Measurements from ENCODE around the gene MACROH2A2. TPM values are rescaled to one million over a fixed set of nuclear protein-coding genes. Genes with fewer than 3 reads are reported as not detected.

The MACROH2A2 gene
- total RNA-seq, 2 experiments from 2014 or later: 2.2 TPM

DNA sequence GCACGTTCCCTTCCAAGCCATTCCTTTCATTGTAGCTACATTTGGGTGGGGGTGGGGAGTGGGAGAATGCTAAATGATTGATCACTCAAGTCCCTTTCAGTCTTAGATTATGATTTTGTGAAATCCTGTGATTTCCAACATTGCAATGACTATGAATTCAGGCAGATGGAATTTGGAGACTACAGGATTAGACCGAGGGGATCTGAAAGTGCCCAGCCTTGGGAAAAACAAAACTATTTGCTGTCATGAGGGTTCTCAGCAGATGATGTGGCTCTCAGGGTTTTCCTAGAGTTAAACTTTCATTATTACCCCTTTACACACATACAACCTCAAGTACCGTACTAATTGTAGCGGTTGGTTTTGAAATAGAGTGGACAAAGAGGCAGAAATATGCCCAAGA lies 4.7 kb downstream of the MACROH2A2 start:
- POLR2A ChIA-PET: no interaction called here
- intact Hi-C loops (cut with DNase I, micrococcal nuclease): no loop called here
- peaks cover 12 to 37% of the 10 kb centered on the region in 2 experiments for H3K27me3 ChIP-seq (ENCODE audit: control insufficient read depth in 1 of 2, insufficient read depth in 2 of 2, low read length in 2 of 2)
- H3K4me1 Mint-ChIP-seq (ENCODE audit: low read depth): no peaks in the 10 kb centered on the region
- CTCF ChIA-PET: no interaction called here
- ATAC-seq (ENCODE audit: poor library complexity): no peak
- H3K9me3 ChIP-seq (ENCODE audit: control insufficient read depth in 1 of 2, insufficient read depth in 1 of 2, low read length in 2 of 2): peaks cover 0 to 4% of the 10 kb centered on the region in 2 experiments
- H3K9me3 Mint-ChIP-seq: no peaks in the 10 kb centered on the region
- no peak overlapping the region for H3K27ac Mint-ChIP-seq
- no peaks in the 10 kb centered on the region for H3K36me3 ChIP-seq (ENCODE audit: insufficient read depth, low read length)
- no peak overlapping the region for H3K27ac ChIP-seq (ENCODE audit: low read depth in 1 of 2, low read length in 2 of 2)
- DNase-seq: no peak
- TF ChIP-seq, protein P1, sequence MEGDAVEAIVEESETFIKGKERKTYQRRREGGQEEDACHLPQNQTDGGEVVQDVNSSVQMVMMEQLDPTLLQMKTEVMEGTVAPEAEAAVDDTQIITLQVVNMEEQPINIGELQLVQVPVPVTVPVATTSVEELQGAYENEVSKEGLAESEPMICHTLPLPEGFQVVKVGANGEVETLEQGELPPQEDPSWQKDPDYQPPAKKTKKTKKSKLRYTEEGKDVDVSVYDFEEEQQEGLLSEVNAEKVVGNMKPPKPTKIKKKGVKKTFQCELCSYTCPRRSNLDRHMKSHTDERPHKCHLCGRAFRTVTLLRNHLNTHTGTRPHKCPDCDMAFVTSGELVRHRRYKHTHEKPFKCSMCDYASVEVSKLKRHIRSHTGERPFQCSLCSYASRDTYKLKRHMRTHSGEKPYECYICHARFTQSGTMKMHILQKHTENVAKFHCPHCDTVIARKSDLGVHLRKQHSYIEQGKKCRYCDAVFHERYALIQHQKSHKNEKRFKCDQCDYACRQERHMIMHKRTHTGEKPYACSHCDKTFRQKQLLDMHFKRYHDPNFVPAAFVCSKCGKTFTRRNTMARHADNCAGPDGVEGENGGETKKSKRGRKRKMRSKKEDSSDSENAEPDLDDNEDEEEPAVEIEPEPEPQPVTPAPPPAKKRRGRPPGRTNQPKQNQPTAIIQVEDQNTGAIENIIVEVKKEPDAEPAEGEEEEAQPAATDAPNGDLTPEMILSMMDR (IDR thresholded peaks at IDR 0.05): no peak
- H3K27me3 Mint-ChIP-seq: peaks cover 42% of the 10 kb centered on the region
- no peak overlapping the region for H3K4me3 ChIP-seq (ENCODE audit: low read length)
- peaks cover 9% of the 10 kb centered on the region for H3K4me1 ChIP-seq (ENCODE audit: insufficient read depth, low read length)
- H3K36me3 Mint-ChIP-seq (ENCODE audit: low read depth): no peaks in the 10 kb centered on the region
- no peak overlapping the region for H3K4me3 Mint-ChIP-seq

DNA sequence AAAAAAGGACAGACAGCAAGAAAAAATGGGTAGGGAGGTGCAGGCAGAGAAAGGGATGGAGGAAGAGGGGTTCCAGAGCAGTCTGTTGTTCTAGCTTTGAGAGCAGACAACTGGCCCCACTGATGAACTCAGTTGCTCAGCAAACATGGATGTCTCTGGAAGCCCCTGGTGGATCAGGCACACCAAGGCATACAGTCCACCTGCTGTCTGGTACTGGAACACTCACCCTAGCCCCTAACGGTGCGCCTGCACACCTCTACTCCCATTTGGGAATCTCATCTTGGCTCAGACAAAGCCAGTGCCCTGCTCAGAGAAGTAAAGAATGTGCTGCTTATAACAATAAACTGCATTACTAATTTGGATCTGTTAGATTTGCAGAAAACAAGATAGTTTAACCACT lies 7.7 kb downstream of the MACROH2A2 start:
- Histone ChIP-seq H3K27me3 (ENCODE audit: control insufficient read depth in 1 of 2, insufficient read depth in 2 of 2, low read length in 2 of 2) (peaks cover 2 to 12% of the 10 kb centered on the region in 2 experiments), H3K4me1 (ENCODE audit: insufficient read depth, low read length) (no peaks in the 10 kb centered on the region), H3K36me3 (ENCODE audit: insufficient read depth, low read length) (no peaks in the 10 kb centered on the region), H3K27ac (ENCODE audit: low read depth in 1 of 2, low read length in 2 of 2) (no peak overlapping the region), H3K4me3 (ENCODE audit: low read length) (no peak overlapping the region), H3K9me3 (ENCODE audit: control insufficient read depth in 1 of 2, insufficient read depth in 1 of 2, low read length in 2 of 2) (no peaks in the 10 kb centered on the region)
- ATAC-seq (ENCODE audit: poor library complexity) (no peak), DNase-seq (no peak)
- H3K27me3 Mint-ChIP-seq: peaks cover 21% of the 10 kb centered on the region
- no peak overlapping the region for H3K4me3 Mint-ChIP-seq
- ChIA-PET CTCF (interaction anchor here (0.7 kb wide), 1 partner anchor 437 kb away, joined by 4 read pairs; no protein-coding TSS in a partner anchor), POLR2A (no interaction called here)
- TF ChIP-seq, protein P1 (IDR thresholded peaks at IDR 0.05): no peak
- no peaks in the 10 kb centered on the region for H3K9me3 Mint-ChIP-seq
- H3K27ac Mint-ChIP-seq: no peak overlapping the region
- H3K36me3 Mint-ChIP-seq (ENCODE audit: low read depth): no peaks in the 10 kb centered on the region
- intact Hi-C loops (cut with DNase I, micrococcal nuclease): no loop called here
- no peaks in the 10 kb centered on the region for H3K4me1 Mint-ChIP-seq (ENCODE audit: low read depth)

DNA sequence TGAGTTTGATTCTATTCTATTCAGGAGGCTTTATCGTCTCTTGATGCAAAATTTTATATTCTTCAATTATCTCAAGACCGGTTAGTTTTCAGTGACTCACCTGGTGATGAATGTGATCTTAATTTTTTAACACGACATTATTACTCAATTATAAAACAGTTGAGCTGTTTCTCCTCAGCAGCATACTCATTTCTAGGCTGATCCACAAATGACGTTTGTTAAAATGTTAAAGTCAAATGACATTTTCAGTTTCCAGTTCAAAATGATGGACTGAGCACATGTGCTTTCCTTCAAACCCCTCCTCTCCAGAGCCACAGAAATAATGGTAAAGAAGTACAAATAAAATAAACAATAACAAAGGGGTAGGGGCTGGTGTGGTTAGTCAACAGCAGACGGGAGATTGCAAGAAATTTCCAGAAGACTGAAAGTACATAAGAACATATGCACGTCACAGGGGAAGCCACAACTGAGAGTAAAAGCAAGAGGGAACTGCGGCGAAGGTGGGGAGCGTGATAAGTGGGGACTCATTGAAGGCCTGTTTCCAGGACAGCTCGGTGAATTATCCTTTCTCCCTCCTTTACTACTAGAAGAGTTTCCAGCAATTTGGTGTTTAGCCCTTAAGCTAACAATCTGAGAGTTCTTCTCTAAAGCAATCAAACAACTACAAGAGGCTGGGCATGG lies 10.9 kb downstream of the MACROH2A2 start:
- DNase-seq: peak in 1 of 14 experiments; percentile 4
- H3K4me1 Mint-ChIP-seq (ENCODE audit: low read depth): no peaks in the 10 kb centered on the region
- H3K4me3 Mint-ChIP-seq: no peak overlapping the region
- TF ChIP-seq, protein P1 (IDR thresholded peaks at IDR 0.05): no peak
- no peaks in the 10 kb centered on the region for H3K9me3 Mint-ChIP-seq
- H3K4me3 ChIP-seq (ENCODE audit: low read length): no peak overlapping the region
- H3K27me3 Mint-ChIP-seq: peaks cover 5% of the 10 kb centered on the region
- no peaks in the 10 kb centered on the region for H3K4me1 ChIP-seq (ENCODE audit: insufficient read depth, low read length)
- H3K36me3 ChIP-seq (ENCODE audit: insufficient read depth, low read length): no peaks in the 10 kb centered on the region
- ChIA-PET CTCF (interaction anchor here (1.1 kb wide), 1 partner anchor 8 kb away, joined by 3 read pairs; no protein-coding TSS in a partner anchor), POLR2A (no interaction called here)
- intact Hi-C loops (cut with DNase I, micrococcal nuclease): no loop called here
- H3K36me3 Mint-ChIP-seq (ENCODE audit: low read depth): no peaks in the 10 kb centered on the region
- ATAC-seq (ENCODE audit: poor library complexity): no peak
- no peaks in the 10 kb centered on the region for H3K9me3 ChIP-seq (ENCODE audit: control insufficient read depth in 1 of 2, insufficient read depth in 1 of 2, low read length in 2 of 2)
- H3K27ac ChIP-seq (ENCODE audit: low read depth in 1 of 2, low read length in 2 of 2): no peak overlapping the region
- H3K27ac Mint-ChIP-seq: no peak overlapping the region
- H3K27me3 ChIP-seq (ENCODE audit: control insufficient read depth in 1 of 2, insufficient read depth in 2 of 2, low read length in 2 of 2): no peaks in the 10 kb centered on the region
